GM12891 (cell line): ENCODE measurements around the gene NRSN2.
A peak's percentile ranks its signal among the peaks of the same experiment; 100 is the strongest.

Source experiments
- PAX5 ChIP-seq: IDR thresholded peaks from 2 replicates; pipeline ENCODE4 v1.6.1; 2011; ENCODE audit warnings: low read length, moderate library complexity, mild to moderate bottlenecking; ENCODE audit not compliant: insufficient read depth, severe bottlenecking
- POLR2A ChIP-seq: IDR thresholded peaks from 2 replicates; pipeline ENCODE4 v1.6.1; 2011; ENCODE audit warnings: low read depth, low read length, control low read depth
- POLR2AphosphoS5 ChIP-seq: IDR thresholded peaks from 2 replicates; pipeline ENCODE4 v1.6.1; 2011; ENCODE audit warnings: low read depth, low read length, control low read depth
- POU2F2 ChIP-seq: IDR thresholded peaks from 2 replicates; pipeline ENCODE4 v1.6.1; 2011; ENCODE audit warnings: low read depth, mild to moderate bottlenecking, control low read depth, low read length, moderate library complexity
- SPI1 ChIP-seq: IDR thresholded peaks from 2 replicates; pipeline ENCODE4 v1.6.1; 2011; ENCODE audit warnings: low read depth, low read length, control low read depth
- TAF1 ChIP-seq: IDR thresholded peaks from 2 replicates; pipeline ENCODE4 v1.6.1; 2011; ENCODE audit warnings: low read depth, low read length, control low read depth

DNA sequence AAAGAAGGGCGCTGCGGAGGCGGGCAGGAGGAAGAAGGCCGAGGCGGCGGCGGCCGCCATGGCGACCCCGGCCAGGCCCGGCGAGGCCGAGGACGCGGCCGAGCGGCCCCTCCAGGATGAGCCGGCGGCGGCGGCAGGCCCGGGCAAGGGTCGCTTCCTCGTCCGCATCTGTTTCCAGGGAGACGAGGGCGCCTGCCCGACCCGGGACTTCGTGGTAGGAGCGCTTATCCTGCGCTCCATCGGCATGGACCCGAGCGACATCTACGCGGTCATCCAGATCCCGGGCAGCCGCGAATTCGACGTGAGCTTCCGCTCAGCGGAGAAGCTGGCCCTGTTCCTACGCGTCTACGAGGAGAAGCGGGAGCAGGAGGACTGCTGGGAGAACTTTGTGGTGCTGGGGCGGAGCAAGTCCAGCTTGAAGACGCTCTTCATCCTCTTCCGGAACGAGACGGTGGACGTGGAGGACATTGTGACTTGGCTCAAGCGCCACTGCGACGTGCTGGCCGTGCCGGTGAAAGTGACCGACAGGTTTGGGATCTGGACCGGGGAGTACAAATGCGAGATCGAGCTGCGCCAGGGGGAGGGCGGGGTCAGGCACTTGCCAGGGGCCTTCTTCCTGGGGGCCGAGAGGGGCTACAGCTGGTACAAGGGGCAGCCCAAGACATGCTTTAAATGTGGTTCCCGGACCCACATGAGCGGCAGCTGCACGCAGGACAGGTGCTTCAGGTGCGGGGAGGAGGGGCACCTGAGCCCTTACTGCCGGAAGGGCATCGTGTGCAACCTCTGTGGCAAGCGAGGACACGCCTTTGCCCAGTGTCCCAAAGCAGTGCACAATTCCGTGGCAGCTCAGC, 48.8 kb upstream of the NRSN2 start:
- TF ChIP-seq TAF1 (0 out of 2 replicates have a peak, but pooled peaks have one; percentile 23), POLR2AphosphoS5 (peak; percentile 61; the same call in 1 of the 2 replicates), PAX5 (no peak), POLR2A (no peak; the same call in none of the 2 replicates), SPI1 (no peak), POU2F2 (0 out of 2 replicates have a peak, but pooled peaks have one; percentile 7)
